Measurements from ENCODE around the gene CLRN3. TPM values are rescaled to one million over a fixed set of nuclear protein-coding genes. Genes with fewer than 3 reads are reported as not detected.

The CLRN3 gene
- polyA plus RNA-seq, 1 donor from 2014 or later: not detected

- H3K79me2 ChIP-seq (replicated peaks; ENCODE audit: insufficient read depth, low read length): no peaks in the 10 kb centered on the region
- H3K9me2 ChIP-seq (ENCODE audit: insufficient read depth, low read length): no peaks in the 10 kb centered on the region
- H3K4me3 ChIP-seq (ENCODE audit: low read length): no peak overlapping the region
- no peaks in the 10 kb centered on the region for H4K20me1 ChIP-seq (ENCODE audit: insufficient read depth)
- H2AFZ ChIP-seq (ENCODE audit: low read depth, low read length): no peak overlapping the region
- no peaks in the 10 kb centered on the region for H3K9me3 ChIP-seq (ENCODE audit: low read length)
- no peak overlapping the region for H3K9ac ChIP-seq (ENCODE audit: low read length)
- TF ChIP-seq CTCF (IDR thresholded peaks at IDR 0.05; ENCODE audit: poor library complexity, severe bottlenecking) (no peak), RAD21 (conservative IDR thresholded peaks at IDR 0.05) (no peak), MXI1 (conservative IDR thresholded peaks at IDR 0.05; ENCODE audit: poor library complexity, severe bottlenecking) (no peak), EZH2 (IDR thresholded peaks at IDR 0.05; ENCODE audit: borderline replicate concordance, insufficient read depth, low read length, poor library complexity, severe bottlenecking) (no peak), POLR2AphosphoS5 (IDR thresholded peaks at IDR 0.05) (no peak), TAF1 (IDR thresholded peaks at IDR 0.05; ENCODE audit: low read depth) (no peak), EP300 (conservative IDR thresholded peaks at IDR 0.05; ENCODE audit: poor library complexity, severe bottlenecking) (no peak), SMC3 (conservative IDR thresholded peaks at IDR 0.05; ENCODE audit: poor library complexity) (no peak), REST (IDR thresholded peaks at IDR 0.05; ENCODE audit: borderline replicate concordance) (no peak)
- no peaks in the 10 kb centered on the region for H3F3A ChIP-seq (ENCODE audit: insufficient read depth, low read length, poor library complexity, severe bottlenecking)
- no peaks in the 10 kb centered on the region for H3K36me3 ChIP-seq (ENCODE audit: insufficient read depth, low read length)
- H3K27me3 ChIP-seq (ENCODE audit: insufficient read depth, low read depth, low read length): no peaks in the 10 kb centered on the region
- no peak overlapping the region for H3K27ac ChIP-seq (ENCODE audit: low read length)
- H3K4me2 ChIP-seq (ENCODE audit: low read length): no peak overlapping the region
These were observed 43.5 kb downstream of the CLRN3 start for GRCh38 chr10:127849224-127849623.

- Histone ChIP-seq H3K9me3 (ENCODE audit: low read length) (no peaks in the 10 kb centered on the region), H3K9me2 (ENCODE audit: insufficient read depth, low read length) (no peaks in the 10 kb centered on the region), H3K4me2 (ENCODE audit: low read length) (no peak overlapping the region), H2AFZ (ENCODE audit: low read depth, low read length) (no peak overlapping the region), H3K9ac (ENCODE audit: low read length) (no peak overlapping the region), H3K4me3 (ENCODE audit: low read length) (no peak overlapping the region), H3K27me3 (ENCODE audit: insufficient read depth, low read depth, low read length) (no peaks in the 10 kb centered on the region), H3F3A (ENCODE audit: insufficient read depth, low read length, poor library complexity, severe bottlenecking) (no peaks in the 10 kb centered on the region), H3K36me3 (ENCODE audit: insufficient read depth, low read length) (no peaks in the 10 kb centered on the region), H4K20me1 (ENCODE audit: insufficient read depth) (no peaks in the 10 kb centered on the region), H3K79me2 (replicated peaks; ENCODE audit: insufficient read depth, low read length) (no peaks in the 10 kb centered on the region), H3K27ac (ENCODE audit: low read length) (no peak overlapping the region)
- TF ChIP-seq SMC3 (conservative IDR thresholded peaks at IDR 0.05; ENCODE audit: poor library complexity) (no peak), EZH2 (IDR thresholded peaks at IDR 0.05; ENCODE audit: borderline replicate concordance, insufficient read depth, low read length, poor library complexity, severe bottlenecking) (no peak), CTCF (IDR thresholded peaks at IDR 0.05; ENCODE audit: poor library complexity, severe bottlenecking) (no peak), POLR2AphosphoS5 (IDR thresholded peaks at IDR 0.05) (no peak), TAF1 (IDR thresholded peaks at IDR 0.05; ENCODE audit: low read depth) (no peak)
These were observed 44.5 kb downstream of the CLRN3 start for GRCh38 chr10:127848226-127848625.
